ENCODE results near the gene CAB39. TPM values are rescaled to one million over a fixed set of nuclear protein-coding genes. Genes with fewer than 3 reads are reported as not detected.
A peak's percentile ranks its signal among the peaks of the same experiment; 100 is the strongest.

Gene CAB39
- total RNA-seq, 1 experiment from 2014 or later, result 39.9 TPM

GRCh38 chr2:230797515-230798495 lies 85.2 kb downstream of the CAB39 start:
- ATAC-seq (no peak), DNase-seq (ENCODE audit: low read depth, low spot score) (no peak)
- Histone ChIP-seq H3K27me3 (ENCODE audit: control insufficient read depth, insufficient read depth, low read length) (no peaks in the 10 kb centered on the region), H3K9me3 (ENCODE audit: control insufficient read depth, insufficient read depth, low read depth, low read length) (no peaks in the 10 kb centered on the region; the same call in 1 of the 2 replicates), H3K36me3 (ENCODE audit: control insufficient read depth, insufficient read depth, low read length) (peaks cover 7% of the 10 kb centered on the region; the same call in 1 of the 2 replicates), H3K4me3 (ENCODE audit: low read depth in 2 of 2, low read length in 2 of 2) (no peak overlapping the region), H3K27ac (ENCODE audit: low read length) (no peak overlapping the region), H3K4me1 (ENCODE audit: control insufficient read depth, insufficient read depth, low read length) (peaks cover 19% of the 10 kb centered on the region)
- in situ Hi-C loops (cut with HindIII; ENCODE audit: low pct_unique_long_range_greater_than_20kb, low sequenced_read_pairs) (no loop called here), intact Hi-C loops (cut with micrococcal nuclease; ENCODE audit: unreplicated experiment) (loop anchor here (5.0 to 10.0 kb wide), 2 partner anchors 83 to 181 kb away; partner anchors contain the start of gene CAB39)
- POLR2A ChIA-PET, result no interaction called here
- no peak for TF ChIP-seq TCF7L2 (IDR thresholded peaks at IDR 0.05; ENCODE audit: low read depth, low read length)
- TF ChIP-seq, protein P1, sequence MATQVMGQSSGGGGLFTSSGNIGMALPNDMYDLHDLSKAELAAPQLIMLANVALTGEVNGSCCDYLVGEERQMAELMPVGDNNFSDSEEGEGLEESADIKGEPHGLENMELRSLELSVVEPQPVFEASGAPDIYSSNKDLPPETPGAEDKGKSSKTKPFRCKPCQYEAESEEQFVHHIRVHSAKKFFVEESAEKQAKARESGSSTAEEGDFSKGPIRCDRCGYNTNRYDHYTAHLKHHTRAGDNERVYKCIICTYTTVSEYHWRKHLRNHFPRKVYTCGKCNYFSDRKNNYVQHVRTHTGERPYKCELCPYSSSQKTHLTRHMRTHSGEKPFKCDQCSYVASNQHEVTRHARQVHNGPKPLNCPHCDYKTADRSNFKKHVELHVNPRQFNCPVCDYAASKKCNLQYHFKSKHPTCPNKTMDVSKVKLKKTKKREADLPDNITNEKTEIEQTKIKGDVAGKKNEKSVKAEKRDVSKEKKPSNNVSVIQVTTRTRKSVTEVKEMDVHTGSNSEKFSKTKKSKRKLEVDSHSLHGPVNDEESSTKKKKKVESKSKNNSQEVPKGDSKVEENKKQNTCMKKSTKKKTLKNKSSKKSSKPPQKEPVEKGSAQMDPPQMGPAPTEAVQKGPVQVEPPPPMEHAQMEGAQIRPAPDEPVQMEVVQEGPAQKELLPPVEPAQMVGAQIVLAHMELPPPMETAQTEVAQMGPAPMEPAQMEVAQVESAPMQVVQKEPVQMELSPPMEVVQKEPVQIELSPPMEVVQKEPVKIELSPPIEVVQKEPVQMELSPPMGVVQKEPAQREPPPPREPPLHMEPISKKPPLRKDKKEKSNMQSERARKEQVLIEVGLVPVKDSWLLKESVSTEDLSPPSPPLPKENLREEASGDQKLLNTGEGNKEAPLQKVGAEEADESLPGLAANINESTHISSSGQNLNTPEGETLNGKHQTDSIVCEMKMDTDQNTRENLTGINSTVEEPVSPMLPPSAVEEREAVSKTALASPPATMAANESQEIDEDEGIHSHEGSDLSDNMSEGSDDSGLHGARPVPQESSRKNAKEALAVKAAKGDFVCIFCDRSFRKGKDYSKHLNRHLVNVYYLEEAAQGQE (IDR thresholded peaks at IDR 0.05; ENCODE audit: insufficient read depth in 1 of 2, low read depth in 2 of 2, low read length in 1 of 2), result no peak
- TF ChIP-seq SIN3A (IDR thresholded peaks at IDR 0.05; ENCODE audit: borderline replicate concordance, insufficient read depth, low read depth, low read length), result no peak
- no peak for TF ChIP-seq POLR2AphosphoS5 (IDR thresholded peaks at IDR 0.05; ENCODE audit: low read depth, low read length)
- TF ChIP-seq CTCF (IDR thresholded peaks at IDR 0.05), result no peak
- CTCF ChIA-PET, result interaction anchor here (0.7 to 1.1 kb wide), 2 partner anchors 12 to 512 kb away, joined by 5 read pairs; no protein-coding TSS in a partner anchor
- BruUV-seq (replicated peaks), result no TSS peak

DNA sequence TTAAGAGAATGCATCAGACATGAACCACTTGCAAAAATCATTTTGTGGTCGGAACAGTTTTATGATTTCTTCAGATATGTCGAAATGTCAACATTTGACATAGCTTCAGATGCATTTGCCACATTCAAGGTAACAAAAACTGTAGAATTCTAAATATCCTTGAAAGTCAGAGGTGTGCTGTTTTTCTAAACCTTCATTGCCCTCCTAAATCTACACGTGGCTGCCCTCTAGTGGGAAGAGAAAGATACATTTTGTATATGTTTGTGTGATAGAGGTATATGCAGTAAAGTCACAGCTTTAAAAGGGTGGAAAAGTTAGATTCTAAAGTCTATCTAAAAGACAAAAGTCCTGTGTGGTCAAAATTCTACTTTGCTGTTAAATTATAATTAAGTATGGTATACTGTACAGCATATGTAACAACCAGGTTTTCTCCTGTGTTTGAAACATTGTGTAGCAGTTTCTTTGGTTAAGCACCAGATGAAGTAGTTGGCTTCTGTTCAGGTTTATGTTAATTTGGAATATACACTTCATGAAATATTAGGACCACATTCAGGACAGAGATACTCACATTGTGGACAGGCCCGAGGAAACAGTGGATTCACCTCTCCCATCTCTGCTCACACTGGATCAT lies 86.2 kb downstream of the CAB39 start:
- peaks cover 4% of the 10 kb centered on the region; the same call in 1 of the 2 replicates for H3K36me3 ChIP-seq (ENCODE audit: control insufficient read depth, insufficient read depth, low read length)
- BruUV-seq (replicated peaks), result no TSS peak
- ATAC-seq, result no peak; the same call in 1 of the 2 replicates
- H3K27me3 ChIP-seq (ENCODE audit: control insufficient read depth, insufficient read depth, low read length), result no peaks in the 10 kb centered on the region
- intact Hi-C loops (cut with micrococcal nuclease; ENCODE audit: unreplicated experiment) (loop anchor here (5.0 to 10.0 kb wide), 2 partner anchors 84 to 182 kb away; partner anchors contain the start of gene CAB39), in situ Hi-C loops (cut with HindIII; ENCODE audit: low pct_unique_long_range_greater_than_20kb, low sequenced_read_pairs) (no loop called here)
- ChIA-PET POLR2A (interaction anchor here (0.6 kb wide), 1 partner anchor 312 kb away, joined by 3 read pairs; no protein-coding TSS in a partner anchor), CTCF (interaction anchor here (0.5 to 1.1 kb wide), 2 partner anchors 10 to 135 kb away, joined by 3 to 5 read pairs; no protein-coding TSS in a partner anchor)
- TF ChIP-seq SIN3A (IDR thresholded peaks at IDR 0.05; ENCODE audit: borderline replicate concordance, insufficient read depth, low read depth, low read length) (no peak), CTCF (IDR thresholded peaks at IDR 0.05) (peak; percentile 66; the same call in 1 of the 2 replicates), TCF7L2 (IDR thresholded peaks at IDR 0.05; ENCODE audit: low read depth, low read length) (no peak)
- H3K4me3 ChIP-seq (ENCODE audit: low read depth in 2 of 2, low read length in 2 of 2), result no peak overlapping the region
- DNase-seq (ENCODE audit: low read depth, low spot score), result no peak
- no peak overlapping the region for H3K27ac ChIP-seq (ENCODE audit: low read length)
- peaks cover 11% of the 10 kb centered on the region for H3K4me1 ChIP-seq (ENCODE audit: control insufficient read depth, insufficient read depth, low read length)
- H3K9me3 ChIP-seq (ENCODE audit: control insufficient read depth, insufficient read depth, low read depth, low read length), result no peaks in the 10 kb centered on the region
